Keratinocyte (primary cell): ENCODE results near the gene OXT. TPM values are rescaled to one million over a fixed set of nuclear protein-coding genes. Genes with fewer than 3 reads are reported as not detected.
"Not testable (repeated sequence)": the region's sequence is repeated elsewhere in the genome, so short reads cannot be mapped to it uniquely, and the experiment has no call there.

Source experiments
- DNase-seq: peaks from one replicate; pipeline ENCODE4 v3.0.0-alpha.2; 2011; ENCODE audit warnings: low read depth, missing footprints, low spot score
- FAIRE-seq: peaks from 2 replicates; lab custom pipeline; 2011; peaks lifted over from hg19 to GRCh38; lab: Jason Lieb, UNC
- H2AFZ ChIP-seq: 2 replicates; pipeline ENCODE4 v1.6.0; 2012; ENCODE audit warnings: low read length, control low read depth, inconsistent platforms; ENCODE audit not compliant: control insufficient read depth
- H3K27ac ChIP-seq: 2 replicates; pipeline ENCODE4 v1.5.1; 2011; ENCODE audit warnings: low read length; ENCODE audit not compliant: control insufficient read depth, insufficient read depth
- H3K27me3 ChIP-seq: 3 replicates; pipeline ENCODE4 v1.6.0; 2011; ENCODE audit warnings: low read length; ENCODE audit not compliant: control insufficient read depth, insufficient read depth; ENCODE audit errors: extremely low read depth
- H3K36me3 ChIP-seq, 2 experiments: 2 replicates in 1 of 2; 3 replicates in 1 of 2; pipeline ENCODE4 v1.5.1; 2011; ENCODE audit warnings: low read length in 2 of 2, mild to moderate bottlenecking in 1 of 2; ENCODE audit not compliant: control insufficient read depth in 2 of 2, insufficient read depth in 2 of 2; ENCODE audit errors: extremely low read depth in 1 of 2
- H3K4me1 ChIP-seq: 3 replicates; pipeline ENCODE4 v1.5.1; 2011; ENCODE audit warnings: low read length; ENCODE audit not compliant: control insufficient read depth, insufficient read depth; ENCODE audit errors: extremely low read depth
- H3K4me2 ChIP-seq: 3 replicates; pipeline ENCODE4 v1.6.0; 2011; ENCODE audit warnings: low read depth, low read length; ENCODE audit not compliant: control insufficient read depth, insufficient read depth; ENCODE audit errors: extremely low read depth
- H3K4me3 ChIP-seq, 3 experiments: fragments of 200-600 bp in 1 of 3; sonication (generic) in 1 of 3; 2 replicates in 2 of 3; 3 replicates in 1 of 3; pipeline ENCODE4 v1.5.1; 2011 to 2016; ENCODE audit warnings: low read length in 3 of 3, mild to moderate bottlenecking in 3 of 3, control low read depth in 2 of 3, inconsistent platforms in 1 of 3, low read depth in 1 of 3, mixed read lengths in 1 of 3, mixed run types in 1 of 3, moderate library complexity in 1 of 3; ENCODE audit not compliant: control insufficient read depth in 2 of 3, insufficient read depth in 2 of 3; ENCODE audit errors: extremely low read depth in 1 of 3
- H3K79me2 ChIP-seq: 2 replicates; pipeline ENCODE4 v1.6.0; 2012; ENCODE audit warnings: low read length; ENCODE audit not compliant: control insufficient read depth, insufficient read depth
- H3K9ac ChIP-seq: 3 replicates; pipeline ENCODE4 v1.6.0; 2011; ENCODE audit warnings: low read length; ENCODE audit not compliant: control insufficient read depth, insufficient read depth; ENCODE audit errors: extremely low read depth
- H3K9me1 ChIP-seq: 3 replicates; pipeline ENCODE4 v1.6.0; 2011; ENCODE audit warnings: low read length; ENCODE audit not compliant: control insufficient read depth, insufficient read depth; ENCODE audit errors: extremely low read depth
- H3K9me3 ChIP-seq: 2 replicates; pipeline ENCODE4 v1.5.1; 2012; ENCODE audit warnings: low read depth, low read length; ENCODE audit not compliant: control insufficient read depth
- H4K20me1 ChIP-seq: 3 replicates; pipeline ENCODE4 v1.6.0; 2011; ENCODE audit warnings: low read length; ENCODE audit not compliant: control insufficient read depth, insufficient read depth; ENCODE audit errors: extremely low read depth
- CTCF ChIP-seq, 3 experiments: IDR thresholded peaks in 1 of 3; conservative IDR thresholded peaks in 1 of 3; optimal IDR thresholded peaks in 1 of 3; 2 replicates in 2 of 3; 3 replicates in 1 of 3; pipeline versions ENCODE3 to v1.5.1; 2011; ENCODE audit warnings: low read length in 3 of 3, mild to moderate bottlenecking in 3 of 3, moderate library complexity in 2 of 3, control low read depth in 1 of 3, inconsistent platforms in 1 of 3; ENCODE audit not compliant: insufficient read depth in 2 of 3; ENCODE audit errors: extremely low read depth in 1 of 3
- EZH2 ChIP-seq: IDR thresholded peaks from one replicate; pipeline ENCODE4 v1.6.1; 2012; ENCODE audit warnings: inconsistent platforms, mild to moderate bottlenecking, low read length, moderate library complexity
- dilution Hi-C: fragments of 300-500 bp; cut with MboI; formaldehyde crosslinking; loops from one replicate; pipeline ENCODE4 v1.7.0; 2020; ENCODE audit warnings: low sequenced_read_pairs; ENCODE audit not compliant: extremely low pct_ligation_motif_present
- polyA plus RNA-seq, 5 experiments: library from polyadenylated mRNA; depleted of rRNA in 3 of 5; stranded (reverse) in 3 of 5; stranded (forward) in 1 of 5; unstranded in 1 of 5; fragments of >200 nt; gene quantifications; 1 replicate in 1 of 5; 2 replicates in 3 of 5; 3 replicates in 1 of 5; pipeline versions ENCODE4 v1.2.1 to v1.2.3, GENCODE V29; 2011 to 2012; ENCODE audit warnings: missing spikeins in 2 of 5, low read depth in 1 of 5, low replicate concordance in 1 of 5

OXT gene
- polyA plus RNA-seq, 1 donor (not counting 4 experiments of a cell fraction or from before 2014, with no cell fraction given) = not detected

GRCh38 chr20:3074812-3075211, 3.4 kb downstream of the OXT start:
- H2AFZ ChIP-seq = no peak overlapping the region
- no peak overlapping the region for H3K9ac ChIP-seq
- dilution Hi-C loops = no loop called here
- no peaks in the 10 kb centered on the region for H4K20me1 ChIP-seq
- no peaks in the 10 kb centered on the region for H3K9me3 ChIP-seq
- H3K4me1 ChIP-seq = no peaks in the 10 kb centered on the region
- H3K79me2 ChIP-seq = no peaks in the 10 kb centered on the region
- H3K27me3 ChIP-seq = peaks cover 25% of the 10 kb centered on the region
- H3K4me2 ChIP-seq = no peak overlapping the region
- H3K4me3 ChIP-seq = no peak overlapping the region
- no peak for TF ChIP-seq EZH2
- no peak for TF ChIP-seq CTCF (optimal IDR thresholded peaks at IDR 0.05 in 1 of 3, IDR thresholded peaks at IDR 0.05 in 1 of 3, conservative IDR thresholded peaks at IDR 0.05 in 1 of 3; ENCODE audit: extremely low read depth in 1 of 3, insufficient read depth in 2 of 3, low read length in 3 of 3)
- no peaks in the 10 kb centered on the region for H3K36me3 ChIP-seq
- no peak for FAIRE-seq
- H3K9me1 ChIP-seq = no peaks in the 10 kb centered on the region
- H3K27ac ChIP-seq = no peak overlapping the region
- no peak for DNase-seq

- H3K4me2 ChIP-seq, FAIRE-seq, H3K9me3 ChIP-seq, H3K9me1 ChIP-seq, DNase-seq, H2AFZ ChIP-seq, H3K36me3 ChIP-seq, H3K27ac ChIP-seq, H3K79me2 ChIP-seq, H3K4me3 ChIP-seq, dilution Hi-C loops, H3K9ac ChIP-seq, H3K4me1 ChIP-seq, H4K20me1 ChIP-seq: not testable (repeated sequence)
- peaks cover 25% of the 10 kb centered on the region for H3K27me3 ChIP-seq
Measured at GRCh38 chr20:3075315-3075714, 3.9 kb downstream of the OXT start.

- Histone ChIP-seq H3K9me3 (no peaks in the 10 kb centered on the region), H3K4me2 (no peak overlapping the region), H3K9ac (no peak overlapping the region), H3K36me3 (no peaks in the 10 kb centered on the region), H2AFZ (no peak overlapping the region), H3K9me1 (no peaks in the 10 kb centered on the region), H3K79me2 (no peaks in the 10 kb centered on the region), H3K27ac (no peak overlapping the region), H3K4me1 (no peaks in the 10 kb centered on the region), H3K4me3 (no peak overlapping the region), H4K20me1 (no peaks in the 10 kb centered on the region), H3K27me3 (peaks cover 27% of the 10 kb centered on the region)
- dilution Hi-C loops = no loop called here
- DNase-seq (no peak), FAIRE-seq (no peak)
- TF ChIP-seq CTCF (optimal IDR thresholded peaks at IDR 0.05 in 1 of 3, IDR thresholded peaks at IDR 0.05 in 1 of 3, conservative IDR thresholded peaks at IDR 0.05 in 1 of 3; ENCODE audit: extremely low read depth in 1 of 3, insufficient read depth in 2 of 3, low read length in 3 of 3) (no peak), EZH2 (no peak)
Measured at GRCh38 chr20:3077618-3078134, 6.3 kb downstream of the OXT start.
